GM12892 (cell line): ENCODE data around the gene MYO7B. TPM values are rescaled to one million over a fixed set of nuclear protein-coding genes. Genes with fewer than 3 reads are reported as not detected.
A peak's percentile ranks its signal among the peaks of the same experiment; 100 is the strongest.

Source experiments
- DNase-seq: peaks from one replicate; pipeline ENCODE4 v3.0.0; 2011; ENCODE audit not compliant: insufficient read length
- FAIRE-seq: peaks from 2 replicates; lab custom pipeline; 2011; peaks lifted over from hg19 to GRCh38; lab: Jason Lieb, UNC
- POLR2A ChIP-seq: IDR thresholded peaks from 2 replicates; pipeline ENCODE4 v1.6.1; 2011; ENCODE audit warnings: low read depth, low read length, control low read depth
- POLR2AphosphoS5 ChIP-seq: IDR thresholded peaks from 2 replicates; pipeline ENCODE4 v1.6.1; 2011; ENCODE audit warnings: low read depth, low read length, control low read depth
- TAF1 ChIP-seq: IDR thresholded peaks from 2 replicates; pipeline ENCODE4 v1.6.1; 2011; ENCODE audit warnings: low read depth, mild to moderate bottlenecking, control low read depth, low read length, borderline replicate concordance
- polyA plus RNA-seq: library from polyadenylated mRNA; unstranded; fragments of >200 nt; gene quantifications from one replicate; pipeline ENCODE4 v1.2.1, GENCODE V29; 2012; ENCODE audit warnings: missing spikeins, inconsistent platforms; ENCODE audit not compliant: missing spikeins

MYO7B gene
- polyA plus RNA-seq = 1.2 TPM

GRCh38 chr2:127535422-127535901, at the start of gene MYO7B:
TSS of gene MYO7B (plus strand) at chr2:127535683. CDS start at chr2:127559723, 24,040 bp downstream.
- TF ChIP-seq TAF1 = no peak
- TF ChIP-seq POLR2A = no peak
- TF ChIP-seq POLR2AphosphoS5 = no peak
- no peak for DNase-seq
- no peak for FAIRE-seq

GRCh38 chr2:127485694-127486071, 49.8 kb upstream of the MYO7B start:
- FAIRE-seq (no peak), DNase-seq (no peak)
- TF ChIP-seq POLR2A (no peak), TAF1 (no peak), POLR2AphosphoS5 (no peak)

GRCh38 chr2:127486247-127487058, 49.0 kb upstream of the MYO7B start:
- FAIRE-seq (peak; percentile 62), DNase-seq (no peak)

GRCh38 chr2:127490283-127490682, 45.2 kb upstream of the MYO7B start:
- no peak for DNase-seq
- no peak for FAIRE-seq
- no peak for TF ChIP-seq TAF1
- no peak for TF ChIP-seq POLR2AphosphoS5
- TF ChIP-seq POLR2A = no peak

More at GRCh38 chr2:127486247-127487058, 49.0 kb upstream of the MYO7B start:
- TF ChIP-seq POLR2A = no peak
- no peak for TF ChIP-seq TAF1
- no peak for TF ChIP-seq POLR2AphosphoS5

GRCh38 chr2:127498386-127498785, 37.1 kb upstream of the MYO7B start:
- DNase-seq = no peak
- FAIRE-seq = no peak
- TF ChIP-seq POLR2AphosphoS5 = no peak
- no peak for TF ChIP-seq POLR2A
- TF ChIP-seq TAF1 = no peak

- TF ChIP-seq TAF1 = no peak
- no peak for TF ChIP-seq POLR2AphosphoS5
- TF ChIP-seq POLR2A = no peak
These were observed 32.0 kb upstream of the MYO7B start for GRCh38 chr2:127503491-127503890.

GRCh38 chr2:127504552-127505430, 30.7 kb upstream of the MYO7B start:
- FAIRE-seq (no peak), DNase-seq (no peak)
- TF ChIP-seq POLR2AphosphoS5 (no peak), TAF1 (no peak), POLR2A (no peak)

More at GRCh38 chr2:127503491-127503890, 32.0 kb upstream of the MYO7B start:
- DNase-seq (no peak), FAIRE-seq (no peak)

- TF ChIP-seq TAF1 = no peak
- no peak for TF ChIP-seq POLR2A
- no peak for TF ChIP-seq POLR2AphosphoS5
- no peak for DNase-seq
- no peak for FAIRE-seq
These were observed 29.0 kb upstream of the MYO7B start for GRCh38 chr2:127506510-127506909.

GRCh38 chr2:127508023-127508630, 27.4 kb upstream of the MYO7B start:
- DNase-seq (no peak), FAIRE-seq (no peak)
- TF ChIP-seq POLR2A (no peak), POLR2AphosphoS5 (no peak), TAF1 (no peak)

GRCh38 chr2:127508631-127509034, 26.9 kb upstream of the MYO7B start:
- peak; percentile 65 for FAIRE-seq
- TF ChIP-seq POLR2AphosphoS5 = no peak
- no peak for TF ChIP-seq POLR2A
- no peak for TF ChIP-seq TAF1
- no peak for DNase-seq

GRCh38 chr2:127510073-127510472, 25.4 kb upstream of the MYO7B start:
- FAIRE-seq (no peak), DNase-seq (no peak)
- TF ChIP-seq POLR2A = no peak

GRCh38 chr2:127511090-127511695, 24.3 kb upstream of the MYO7B start:
- no peak for TF ChIP-seq TAF1
- no peak for TF ChIP-seq POLR2AphosphoS5
- no peak for TF ChIP-seq POLR2A
- no peak for FAIRE-seq
- DNase-seq = no peak
